DOHH2 (cell line): ENCODE measurements around the gene CDH2.

Experiments
- H3F3A ChIP-seq: fragments of 200-600 bp; sonication (generic), shearing (Covaris generic); 2 replicates; pipeline ENCODE4 v1.6.0; 2016; ENCODE audit warnings: antibody characterized with exemption, mild to moderate bottlenecking; ENCODE audit not compliant: control insufficient read depth, insufficient read depth
- H3K27ac ChIP-seq: fragments of 200-600 bp; sonication (generic); 2 replicates; pipeline ENCODE4 v1.5.1; 2014; ENCODE audit warnings: low read depth, mild to moderate bottlenecking, low read length, moderate library complexity
- H3K27me3 ChIP-seq: fragments of 200-600 bp; sonication (generic); 2 replicates; pipeline ENCODE4 v1.6.1; 2014; ENCODE audit warnings: mild to moderate bottlenecking, low read length, mixed read lengths; ENCODE audit not compliant: control insufficient read depth
- H3K36me3 ChIP-seq: fragments of 200-600 bp; sonication (generic); 2 replicates; pipeline ENCODE4 v1.6.1; 2014; ENCODE audit warnings: mild to moderate bottlenecking, low read length, moderate library complexity, mixed read lengths; ENCODE audit not compliant: control insufficient read depth
- H3K4me1 ChIP-seq: fragments of 200-600 bp; sonication (generic); 2 replicates; pipeline ENCODE4 v1.6.1; 2014; ENCODE audit warnings: mild to moderate bottlenecking, low read length, mixed read lengths; ENCODE audit not compliant: control insufficient read depth
- H3K4me2 ChIP-seq: fragments of 200-600 bp; sonication (generic); 2 replicates; pipeline ENCODE4 v1.6.0; 2014; ENCODE audit warnings: mild to moderate bottlenecking, low read length, moderate library complexity
- H3K4me3 ChIP-seq: fragments of 200-600 bp; sonication (generic); 2 replicates; pipeline ENCODE4 v1.5.1; 2014; ENCODE audit warnings: mild to moderate bottlenecking, low read length, mixed read lengths
- H3K79me2 ChIP-seq: fragments of 200-600 bp; sonication (generic); 2 replicates; pipeline ENCODE4 v1.6.1; 2014; ENCODE audit warnings: mild to moderate bottlenecking, low read length, mixed read lengths; ENCODE audit not compliant: control insufficient read depth
- H3K9me2 ChIP-seq: fragments of 200-600 bp; sonication (generic); replicated peaks from 2 replicates; pipeline ENCODE4 v1.6.1; 2014; ENCODE audit warnings: mild to moderate bottlenecking, low read length, mixed read lengths; ENCODE audit not compliant: control insufficient read depth
- H3K9me3 ChIP-seq: fragments of 200-600 bp; sonication (generic); 2 replicates; pipeline ENCODE4 v1.6.1; 2014; ENCODE audit warnings: antibody characterized with exemption, low read length, mixed read lengths; ENCODE audit not compliant: control insufficient read depth, insufficient read depth
- H4K20me1 ChIP-seq: fragments of 200-600 bp; sonication (generic); 2 replicates; pipeline ENCODE4 v1.6.0; 2014; ENCODE audit warnings: low read depth, mild to moderate bottlenecking, antibody characterized with exemption, low read length, moderate library complexity; ENCODE audit not compliant: control insufficient read depth, insufficient read depth
- EZH2phosphoT487 ChIP-seq: fragments of 200-600 bp; sonication (generic); IDR thresholded peaks from 2 replicates; pipeline ENCODE4 v1.6.1; 2017; ENCODE audit warnings: borderline replicate concordance, mild to moderate bottlenecking, antibody characterized with exemption, low read length, moderate library complexity, mixed read lengths
- TF ChIP-seq, protein P1 (sequence below): fragments of 200-600 bp; sonication (generic); IDR thresholded peaks from one replicate; pipeline ENCODE4 v1.5.1; 2014; ENCODE audit warnings: antibody characterized with exemption, mild to moderate bottlenecking, low read depth, low read length; ENCODE audit not compliant: poor library complexity, severe bottlenecking

Gene CDH2

DNA sequence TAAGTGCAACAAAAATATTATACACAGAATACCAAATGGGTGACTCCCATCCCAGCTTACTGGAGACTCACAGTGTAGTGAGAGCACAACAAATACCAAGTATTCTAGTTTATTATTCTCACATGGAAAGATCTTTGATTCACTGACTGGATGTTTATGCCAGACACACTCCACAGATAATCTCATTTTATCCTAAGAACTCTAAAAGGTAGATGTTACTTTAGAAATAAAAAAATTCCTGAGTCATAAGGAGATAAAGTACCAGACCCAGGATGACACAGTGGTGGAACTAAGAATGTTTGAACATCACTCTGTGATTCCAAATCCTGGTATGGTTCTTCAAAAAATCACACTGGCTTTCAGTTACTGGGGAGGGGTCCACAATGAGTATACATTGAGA is 136.2 kb downstream of the CDH2 start:
- Histone ChIP-seq H3K4me1 (no peaks in the 10 kb centered on the region), H3K27me3 (no peaks in the 10 kb centered on the region), H3K79me2 (no peaks in the 10 kb centered on the region), H3F3A (no peaks in the 10 kb centered on the region), H3K4me2 (no peak overlapping the region), H3K36me3 (no peaks in the 10 kb centered on the region), H3K9me3 (no peaks in the 10 kb centered on the region), H3K27ac (no peak overlapping the region), H3K4me3 (no peak overlapping the region), H4K20me1 (no peaks in the 10 kb centered on the region), H3K9me2 (no peaks in the 10 kb centered on the region)
- TF ChIP-seq, protein P1, sequence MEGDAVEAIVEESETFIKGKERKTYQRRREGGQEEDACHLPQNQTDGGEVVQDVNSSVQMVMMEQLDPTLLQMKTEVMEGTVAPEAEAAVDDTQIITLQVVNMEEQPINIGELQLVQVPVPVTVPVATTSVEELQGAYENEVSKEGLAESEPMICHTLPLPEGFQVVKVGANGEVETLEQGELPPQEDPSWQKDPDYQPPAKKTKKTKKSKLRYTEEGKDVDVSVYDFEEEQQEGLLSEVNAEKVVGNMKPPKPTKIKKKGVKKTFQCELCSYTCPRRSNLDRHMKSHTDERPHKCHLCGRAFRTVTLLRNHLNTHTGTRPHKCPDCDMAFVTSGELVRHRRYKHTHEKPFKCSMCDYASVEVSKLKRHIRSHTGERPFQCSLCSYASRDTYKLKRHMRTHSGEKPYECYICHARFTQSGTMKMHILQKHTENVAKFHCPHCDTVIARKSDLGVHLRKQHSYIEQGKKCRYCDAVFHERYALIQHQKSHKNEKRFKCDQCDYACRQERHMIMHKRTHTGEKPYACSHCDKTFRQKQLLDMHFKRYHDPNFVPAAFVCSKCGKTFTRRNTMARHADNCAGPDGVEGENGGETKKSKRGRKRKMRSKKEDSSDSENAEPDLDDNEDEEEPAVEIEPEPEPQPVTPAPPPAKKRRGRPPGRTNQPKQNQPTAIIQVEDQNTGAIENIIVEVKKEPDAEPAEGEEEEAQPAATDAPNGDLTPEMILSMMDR, result no peak
- TF ChIP-seq EZH2phosphoT487, result no peak

DNA sequence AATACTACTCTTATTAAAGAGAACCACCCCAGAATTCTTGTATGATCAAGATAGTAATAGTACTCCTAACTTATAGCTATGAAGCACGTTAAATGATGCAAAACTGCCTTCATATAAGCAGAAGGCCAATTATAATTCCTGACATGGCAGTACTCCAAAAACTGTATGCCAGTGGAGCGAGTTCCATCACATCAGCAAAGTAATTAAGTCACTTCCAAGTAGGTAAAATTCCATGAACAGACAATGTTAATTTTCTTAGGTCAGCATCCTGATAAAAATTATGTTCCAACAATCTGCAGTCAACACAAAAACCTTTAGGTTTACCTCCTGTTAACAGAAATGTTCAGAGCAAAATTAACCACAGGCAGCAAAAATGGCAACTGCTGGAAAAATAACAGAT is 136.7 kb downstream of the CDH2 start:
- Histone ChIP-seq H3K79me2 (no peaks in the 10 kb centered on the region), H3K9me2 (no peaks in the 10 kb centered on the region), H3K4me2 (no peak overlapping the region), H4K20me1 (no peaks in the 10 kb centered on the region), H3K4me1 (no peaks in the 10 kb centered on the region), H3K27me3 (no peaks in the 10 kb centered on the region), H3F3A (no peaks in the 10 kb centered on the region), H3K36me3 (no peaks in the 10 kb centered on the region), H3K4me3 (no peak overlapping the region), H3K27ac (no peak overlapping the region), H3K9me3 (no peaks in the 10 kb centered on the region)
- TF ChIP-seq, protein P1, result no peak
- TF ChIP-seq EZH2phosphoT487, result no peak

DNA sequence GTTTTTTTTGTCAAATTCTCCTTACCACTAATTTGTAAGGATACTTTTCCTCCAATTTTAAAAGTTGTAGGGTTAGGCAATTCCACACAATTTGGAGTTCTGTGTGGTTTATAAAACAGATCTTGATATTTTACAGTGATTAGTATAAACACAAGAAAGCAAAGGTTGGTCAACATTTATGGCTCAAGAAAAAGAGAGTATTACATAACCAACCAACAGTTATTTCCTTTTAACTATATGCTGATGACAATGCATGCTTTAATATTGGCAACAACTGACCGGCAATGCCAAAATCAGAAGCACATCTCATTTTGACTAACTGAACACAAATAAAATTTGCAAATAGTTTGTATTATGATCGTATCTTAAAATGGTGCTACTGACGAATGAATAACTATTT is 137.2 kb downstream of the CDH2 start:
- no peaks in the 10 kb centered on the region for H3K4me1 ChIP-seq
- TF ChIP-seq EZH2phosphoT487, result no peak
- TF ChIP-seq, protein P1, result no peak
- no peaks in the 10 kb centered on the region for H3K79me2 ChIP-seq
- H3K9me3 ChIP-seq, result no peaks in the 10 kb centered on the region
- no peaks in the 10 kb centered on the region for H3K9me2 ChIP-seq
- H3K4me3 ChIP-seq, result no peak overlapping the region
- no peaks in the 10 kb centered on the region for H3F3A ChIP-seq
- H3K36me3 ChIP-seq, result no peaks in the 10 kb centered on the region
- no peaks in the 10 kb centered on the region for H3K27me3 ChIP-seq
- no peaks in the 10 kb centered on the region for H4K20me1 ChIP-seq
- no peak overlapping the region for H3K4me2 ChIP-seq
- no peak overlapping the region for H3K27ac ChIP-seq

DNA sequence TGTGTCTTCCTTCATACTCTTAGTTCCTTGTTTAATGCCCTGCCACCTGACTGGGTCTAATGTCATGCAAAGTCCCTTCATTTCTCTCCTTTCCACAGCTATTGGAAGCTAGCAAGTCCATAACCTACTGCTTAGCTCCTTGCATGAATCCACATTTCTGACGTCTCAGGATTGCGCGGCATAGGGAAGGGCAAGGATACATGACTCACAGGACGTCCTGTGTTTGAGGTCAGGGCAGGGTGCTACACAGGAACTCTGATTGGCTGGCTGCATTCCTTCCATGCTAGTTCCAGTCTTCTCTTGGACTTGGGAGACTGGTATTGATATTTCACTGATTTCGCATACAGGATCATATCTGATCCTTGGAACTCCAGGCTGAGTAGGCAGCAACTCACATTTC is 137.9 kb downstream of the CDH2 start:
- H3K4me2 ChIP-seq, result no peak overlapping the region
- H3K9me2 ChIP-seq, result no peaks in the 10 kb centered on the region
- no peaks in the 10 kb centered on the region for H3F3A ChIP-seq
- H3K9me3 ChIP-seq, result no peaks in the 10 kb centered on the region
- H3K79me2 ChIP-seq, result no peaks in the 10 kb centered on the region
- H3K4me3 ChIP-seq, result no peak overlapping the region
- no peaks in the 10 kb centered on the region for H3K27me3 ChIP-seq
- no peaks in the 10 kb centered on the region for H4K20me1 ChIP-seq
- no peak overlapping the region for H3K27ac ChIP-seq
- no peaks in the 10 kb centered on the region for H3K36me3 ChIP-seq
- no peaks in the 10 kb centered on the region for H3K4me1 ChIP-seq
- TF ChIP-seq, protein P1, result no peak
- TF ChIP-seq EZH2phosphoT487, result no peak
